NCI-H2196 (cell line): ENCODE data around the gene GGA1.
"Not testable (repeated sequence)": the region's sequence is repeated elsewhere in the genome, so short reads cannot be mapped to it uniquely, and the experiment has no call there.

Source experiments
- DNase-seq: peaks from one replicate; lab custom pipeline; 2025; ENCODE audit not compliant: unreplicated experiment; lab: John Stamatoyannopoulos, UW

Gene GGA1

DNA sequence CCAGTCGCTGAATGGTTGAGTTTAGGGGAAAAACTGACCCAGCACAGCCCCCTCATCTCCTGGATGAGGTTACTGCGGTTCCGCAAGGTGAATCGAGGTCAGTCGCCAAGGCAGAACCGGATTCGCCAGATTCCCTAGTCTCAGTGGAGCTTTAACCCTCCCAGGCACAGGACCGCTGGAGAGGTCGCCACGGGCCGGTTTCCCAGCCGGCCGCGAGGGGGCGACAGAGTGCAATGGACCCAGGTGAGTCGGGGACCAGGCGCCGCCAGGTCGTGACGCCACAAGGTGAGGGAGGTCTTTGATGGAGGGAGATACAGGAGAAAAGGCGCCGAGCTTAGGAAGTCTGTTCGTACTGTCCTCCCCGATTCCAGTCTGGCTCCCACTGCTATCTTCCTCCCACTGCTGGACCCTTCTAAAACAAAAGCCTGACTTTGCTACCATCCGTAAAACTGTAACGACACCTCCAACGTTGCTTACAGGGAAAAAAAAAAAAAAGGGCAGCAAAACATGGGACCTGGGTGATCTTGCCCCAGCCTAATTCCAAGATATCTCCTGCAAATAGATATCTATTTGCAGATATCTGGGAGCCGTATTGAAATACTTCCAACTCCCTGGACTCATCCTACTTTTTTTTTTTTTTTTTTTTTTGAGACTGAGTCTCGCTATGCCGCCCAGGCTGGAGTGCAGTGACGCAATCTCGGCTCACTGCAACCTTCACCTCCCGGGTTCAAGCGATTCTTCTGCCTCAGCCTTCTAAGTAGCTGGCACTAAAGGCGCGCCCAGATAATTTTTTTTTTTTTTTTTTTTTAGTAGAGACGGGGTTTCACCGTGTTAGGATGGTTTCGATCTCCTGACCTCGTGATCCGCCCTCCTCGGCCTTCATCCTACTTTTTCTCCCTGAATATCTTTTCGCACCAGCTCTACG lies 1.4 kb upstream of the GGA1 start:
- DNase-seq, result peak; percentile 81

DNA sequence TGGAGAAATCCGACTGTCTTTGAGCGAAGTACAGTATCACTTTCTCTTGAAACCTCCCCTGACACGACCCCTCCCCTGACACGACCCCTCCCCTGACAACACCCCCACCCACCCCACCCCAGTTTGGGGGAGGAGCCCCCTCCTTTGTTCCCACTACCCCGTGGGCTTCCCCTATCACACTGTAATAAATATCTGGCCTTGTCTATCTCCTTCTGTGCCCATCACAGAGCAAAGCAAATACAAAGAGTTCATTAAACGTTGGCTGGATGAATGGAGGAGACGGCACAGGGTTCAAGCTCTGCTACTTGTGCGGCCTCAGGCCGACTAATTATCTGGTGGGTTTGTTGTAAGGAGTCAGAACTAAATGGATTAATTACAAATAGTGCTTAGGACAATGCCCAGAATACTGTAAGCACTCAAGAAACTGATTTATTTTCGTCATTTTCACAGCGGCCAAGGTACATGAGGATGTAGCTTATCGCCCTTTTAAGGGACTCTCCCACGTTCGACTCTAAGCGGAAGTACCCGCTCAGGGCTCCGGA lies 628 bp upstream of the GGA1 start:
- no peak for DNase-seq

DNA sequence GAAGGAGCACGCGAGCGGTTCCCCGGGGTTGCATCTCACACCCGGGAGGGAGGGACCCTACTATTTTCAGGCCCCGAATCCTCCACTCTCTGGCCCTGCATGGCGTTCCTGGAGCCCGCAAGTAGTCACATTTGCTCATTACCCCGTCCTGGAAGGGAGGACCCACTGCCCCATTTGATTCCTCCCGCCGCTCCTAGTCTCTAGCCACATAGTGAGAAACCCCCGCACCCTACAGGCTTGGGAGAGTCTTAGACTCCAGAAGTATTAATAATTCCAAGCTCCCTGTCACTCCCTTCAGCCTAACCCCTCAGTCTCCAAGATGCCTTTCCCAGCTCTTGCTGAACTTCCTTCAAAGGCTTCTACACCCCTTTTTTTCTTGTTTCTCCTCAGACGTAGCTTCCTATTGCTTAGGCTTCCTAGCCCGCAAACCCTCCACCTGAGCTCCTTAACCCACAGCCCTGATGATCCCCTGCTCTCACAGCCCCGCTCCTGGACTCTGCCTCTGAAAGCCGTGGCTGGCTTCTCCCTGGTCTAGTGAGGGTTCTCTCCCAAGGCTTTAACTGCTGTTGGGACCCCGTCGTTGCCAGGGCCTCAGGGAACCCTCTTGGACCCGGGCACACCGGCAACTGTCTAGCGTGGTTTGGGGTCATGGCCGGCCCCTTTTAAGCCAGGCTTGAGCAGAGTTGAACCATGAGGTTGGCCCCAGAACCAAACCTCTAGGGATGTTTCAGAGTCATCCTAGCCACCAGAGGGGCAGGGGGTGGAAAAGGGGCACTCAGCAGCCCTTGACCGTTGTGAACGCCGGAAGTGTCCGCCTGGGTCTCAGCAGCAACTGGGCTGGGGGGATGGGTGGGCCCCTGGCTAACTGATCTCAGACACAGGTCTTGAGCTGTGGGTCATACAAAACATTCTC lies 862 bp downstream of the GGA1 start:
- no peak for DNase-seq

DNA sequence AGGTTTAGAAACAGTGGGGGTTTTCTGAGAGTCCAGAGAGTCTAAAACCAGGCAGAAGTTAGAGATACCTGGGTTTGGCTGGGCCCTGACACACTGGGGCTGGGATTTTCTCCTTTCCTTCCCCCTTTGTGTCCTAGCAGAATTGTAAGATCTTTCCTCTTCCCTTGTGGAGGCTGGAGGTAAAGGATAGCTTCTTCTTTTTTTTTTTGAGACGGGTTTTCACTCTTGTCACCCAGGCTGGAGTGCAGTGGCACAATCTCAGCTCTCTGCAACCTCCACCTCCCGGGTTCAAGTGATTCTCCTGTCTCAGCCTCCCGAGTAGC lies 1.5 kb downstream of the GGA1 start:
- DNase-seq, result not testable (repeated sequence)

DNA sequence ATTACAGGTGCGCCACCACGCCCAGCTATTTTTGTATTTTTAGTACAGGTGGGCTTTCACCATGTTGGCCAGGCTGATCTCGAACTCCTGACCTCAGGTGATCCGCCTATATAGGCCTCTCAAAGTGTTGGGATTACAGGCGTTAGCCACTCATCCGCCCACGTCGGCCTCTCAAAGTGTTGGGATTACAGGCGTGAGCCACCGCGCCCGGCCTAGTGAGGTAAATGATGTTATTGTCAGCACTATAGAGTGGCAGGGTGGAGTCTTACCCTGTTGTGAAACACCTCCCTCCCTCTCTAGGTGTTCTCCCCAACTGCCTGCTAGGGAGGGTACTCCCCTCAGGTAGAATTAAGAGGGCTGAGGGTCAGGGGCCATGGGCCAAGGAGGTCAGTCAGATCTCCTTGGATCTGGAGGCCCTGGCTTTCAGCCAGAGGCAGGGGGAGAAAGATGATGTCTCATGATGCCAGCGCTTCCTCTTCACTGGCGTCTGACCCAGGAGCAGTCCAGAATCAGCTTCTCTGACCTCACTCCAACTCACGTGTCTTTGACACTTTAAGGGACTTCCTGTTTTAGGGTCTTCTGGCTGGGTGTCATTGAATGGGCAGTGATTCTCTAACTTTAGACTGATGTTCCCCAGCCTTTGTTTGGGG lies 2.0 kb downstream of the GGA1 start:
- no peak for DNase-seq

DNA sequence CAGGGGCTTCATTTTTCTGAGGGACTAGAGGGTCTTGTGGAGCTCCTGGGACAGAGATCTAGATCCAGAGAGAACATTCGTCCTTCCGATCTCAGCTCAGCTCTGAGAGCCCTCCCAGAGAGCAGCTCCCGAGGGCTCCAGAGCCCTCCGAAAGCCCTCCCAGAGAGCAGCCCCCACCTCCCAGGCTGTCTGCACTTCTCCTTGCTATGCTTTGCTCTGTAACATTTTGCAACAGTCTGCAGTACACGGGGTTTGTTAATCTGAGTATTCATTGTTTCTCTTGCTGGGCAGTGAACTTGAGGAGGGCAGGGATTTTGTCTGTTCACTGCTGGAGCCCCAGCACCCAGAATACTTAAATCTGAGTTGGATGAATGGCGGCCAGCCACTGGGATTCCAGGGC lies 2.6 kb downstream of the GGA1 start:
- no peak for DNase-seq

DNA sequence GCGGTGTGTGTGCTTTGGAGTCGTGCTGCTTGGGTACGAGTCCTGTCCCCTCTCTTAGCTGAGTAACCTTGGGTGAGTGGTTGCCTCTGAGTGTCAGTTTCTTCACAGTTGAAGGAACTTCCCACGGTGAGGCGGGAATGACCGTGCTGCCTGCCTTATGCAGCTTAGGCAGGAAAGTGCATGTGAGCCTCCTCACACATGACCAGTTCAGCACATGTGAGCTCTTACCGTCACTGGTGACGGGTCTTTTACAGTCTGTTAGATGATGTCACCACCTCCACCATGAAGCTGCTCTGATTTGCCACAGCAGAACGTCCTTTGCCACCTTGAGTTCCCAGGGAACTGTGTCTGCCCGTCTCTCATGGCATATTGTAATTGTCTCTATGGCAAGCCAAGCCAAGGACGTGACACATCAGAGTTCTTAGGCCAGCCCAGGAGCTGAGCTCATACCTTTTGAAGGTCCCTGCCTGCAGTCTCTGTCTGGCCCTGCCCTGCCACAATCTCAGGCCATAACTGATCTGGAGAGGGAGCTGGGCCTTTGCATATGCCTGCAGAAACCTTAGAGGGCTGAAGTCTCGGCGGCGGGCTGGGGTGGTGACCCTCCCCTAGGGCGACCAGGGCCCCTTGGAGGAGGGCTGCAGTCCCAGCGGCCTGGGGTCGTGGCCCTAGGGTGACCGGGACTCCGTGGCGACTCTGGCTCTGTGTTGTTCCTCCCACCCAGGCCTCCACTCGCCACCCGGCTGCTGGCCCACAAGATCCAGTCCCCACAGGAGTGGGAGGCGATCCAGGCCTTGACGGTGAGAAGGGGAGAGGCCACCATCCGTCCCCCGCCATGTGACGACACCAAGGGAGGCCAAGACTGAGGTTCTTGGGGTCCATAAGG lies 7.8 kb downstream of the GGA1 start:
- DNase-seq, result no peak

DNA sequence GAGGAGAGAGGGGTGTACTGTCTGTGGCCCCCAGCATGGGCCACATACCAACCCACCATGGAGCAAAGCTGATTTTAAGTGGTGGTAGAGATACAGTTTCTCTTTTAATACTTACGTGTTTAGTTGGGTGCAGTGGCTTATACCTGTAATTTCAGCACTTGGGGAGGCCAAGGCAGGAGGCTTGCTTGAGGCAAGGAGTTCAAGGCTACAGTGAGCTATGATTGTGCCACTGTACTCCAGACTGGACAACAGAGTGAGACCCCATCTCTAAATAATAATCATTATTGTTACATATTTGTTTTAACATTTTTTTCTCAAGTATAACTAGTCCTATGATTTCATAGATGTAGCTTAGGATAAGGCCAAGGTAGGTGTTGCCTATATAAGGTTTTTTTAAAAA lies 8.8 kb downstream of the GGA1 start:
- DNase-seq, result no peak

DNA sequence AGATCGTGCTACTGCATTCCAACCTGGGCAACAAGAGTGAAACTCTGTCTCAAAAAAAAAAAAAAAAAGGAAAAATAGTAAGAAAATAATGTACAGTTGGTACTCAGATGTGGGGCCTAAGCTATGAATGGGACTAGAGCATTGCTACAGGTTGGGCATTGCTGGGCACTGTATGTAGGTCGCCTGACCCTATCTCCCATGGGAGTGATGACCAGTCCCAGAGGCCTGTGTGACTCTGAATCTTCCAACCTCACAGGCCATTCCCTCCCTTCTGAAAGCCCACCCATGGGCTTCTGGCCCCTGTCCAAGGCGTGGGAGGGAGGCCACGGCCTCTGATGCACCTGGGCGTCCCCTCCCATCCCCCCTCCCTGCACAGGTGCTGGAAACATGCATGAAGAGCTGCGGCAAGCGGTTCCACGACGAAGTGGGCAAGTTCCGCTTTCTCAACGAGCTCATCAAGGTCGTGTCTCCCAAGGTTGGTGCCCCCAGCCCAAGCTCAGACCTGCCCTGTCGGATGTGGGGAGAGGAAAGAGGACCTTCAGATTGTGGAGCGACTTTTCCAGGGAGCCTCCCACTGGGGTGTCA lies 9.5 kb downstream of the GGA1 start:
- DNase-seq, result no peak

DNA sequence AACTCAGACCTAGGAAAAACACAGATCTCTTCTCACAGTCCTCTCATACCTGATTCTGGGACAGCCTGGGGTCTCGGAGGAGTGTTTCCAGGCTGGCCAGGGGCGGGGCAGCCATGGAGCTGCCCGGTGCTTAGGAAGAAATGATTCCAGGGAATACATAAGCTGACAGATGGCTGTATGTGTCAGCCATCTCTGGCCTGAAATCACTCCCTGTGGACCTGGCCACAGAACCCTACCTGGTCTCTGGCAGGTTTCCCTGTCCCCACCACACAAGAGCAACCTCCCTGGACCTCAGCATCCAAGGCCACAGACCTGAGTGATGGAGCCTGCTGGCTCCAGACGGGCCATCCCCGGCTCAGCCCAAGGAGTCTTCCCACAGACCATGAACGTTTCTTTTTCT lies 10.0 kb downstream of the GGA1 start:
- DNase-seq, result no peak

DNA sequence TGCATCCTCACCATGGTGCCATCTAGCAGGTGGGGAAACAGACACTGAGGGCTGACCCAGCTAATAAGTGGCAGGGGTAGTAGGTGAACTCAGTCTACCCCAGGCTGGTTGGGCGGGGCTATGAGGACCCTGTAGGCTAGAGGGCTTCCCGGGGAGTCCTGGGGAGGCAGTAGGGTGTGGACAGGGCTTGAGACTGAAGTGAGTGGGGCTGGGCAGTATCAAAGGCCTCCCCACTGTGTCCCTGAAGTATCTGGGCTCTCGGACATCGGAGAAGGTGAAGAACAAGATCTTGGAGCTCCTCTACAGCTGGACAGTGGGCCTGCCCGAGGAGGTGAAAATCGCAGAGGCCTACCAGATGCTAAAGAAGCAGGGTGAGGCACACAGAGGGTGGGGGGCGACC lies 11.4 kb downstream of the GGA1 start:
- no peak for DNase-seq

DNA sequence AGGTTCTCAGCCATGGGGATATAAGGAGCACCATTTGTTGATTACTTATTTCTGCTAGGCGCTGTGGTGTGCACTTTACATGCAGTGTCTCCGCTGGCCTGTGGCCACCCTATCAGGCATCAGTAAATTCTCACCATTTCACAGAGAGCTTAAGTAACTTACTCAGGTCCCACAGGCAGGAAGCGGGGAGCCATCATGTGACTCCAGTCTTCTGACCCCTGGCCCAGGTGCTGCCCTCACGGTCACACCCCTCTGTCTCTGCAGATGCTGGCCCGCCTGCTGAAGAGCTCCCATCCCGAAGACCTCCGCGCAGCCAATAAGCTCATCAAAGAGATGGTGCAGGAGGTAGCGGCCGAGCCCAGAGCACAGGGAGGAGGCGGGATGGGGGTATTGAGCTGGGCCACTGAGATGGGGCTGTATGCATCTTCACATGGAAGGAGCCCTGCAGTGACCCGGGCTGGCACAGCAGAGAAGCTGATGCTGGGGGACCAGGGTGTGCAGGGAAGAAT lies 12.8 kb downstream of the GGA1 start:
- DNase-seq, result no peak

DNA sequence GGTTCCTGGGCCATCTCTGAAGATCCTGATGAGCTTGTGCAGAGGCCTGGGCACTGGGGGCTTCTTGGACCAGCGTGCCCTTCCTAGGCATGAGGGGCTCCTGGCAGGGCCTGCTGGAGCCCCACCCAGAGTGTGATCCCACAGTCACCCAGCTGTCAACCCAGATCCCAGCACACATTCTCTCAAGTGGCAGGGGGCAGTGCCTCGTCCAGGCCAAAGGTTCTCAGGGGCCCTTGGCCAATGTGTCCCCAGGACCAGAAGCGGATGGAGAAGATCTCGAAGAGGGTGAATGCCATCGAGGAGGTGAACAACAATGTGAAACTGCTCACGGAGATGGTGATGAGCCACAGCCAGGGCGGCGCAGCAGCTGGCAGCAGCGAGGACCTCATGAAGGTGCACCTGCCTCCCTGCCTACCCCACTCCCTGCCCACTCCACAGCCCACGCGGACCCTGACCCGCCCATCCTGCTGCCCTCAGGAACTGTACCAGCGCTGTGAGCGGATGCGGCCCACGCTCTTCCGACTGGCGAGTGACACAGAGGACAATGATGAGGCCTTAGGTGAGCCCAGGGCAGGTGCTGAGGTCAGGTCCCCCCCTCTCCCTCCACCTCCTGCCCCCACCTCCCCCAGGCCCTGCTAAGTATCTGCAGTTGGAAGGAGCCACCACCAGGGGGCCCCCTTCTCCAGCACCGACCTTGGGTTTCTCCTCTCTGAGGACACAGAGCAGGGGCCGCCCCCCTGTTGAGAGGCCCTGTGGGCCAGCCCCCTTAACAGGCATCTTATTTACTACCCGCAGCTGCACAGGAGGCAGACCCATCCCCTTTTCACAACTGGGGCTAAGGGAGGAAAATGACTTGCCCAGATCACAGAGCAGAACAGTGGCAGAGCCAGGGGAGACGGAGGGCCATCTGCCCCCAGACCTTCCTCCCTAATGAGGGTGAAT lies 14.7 kb downstream of the GGA1 start:
- DNase-seq, result peak; percentile 43

DNA sequence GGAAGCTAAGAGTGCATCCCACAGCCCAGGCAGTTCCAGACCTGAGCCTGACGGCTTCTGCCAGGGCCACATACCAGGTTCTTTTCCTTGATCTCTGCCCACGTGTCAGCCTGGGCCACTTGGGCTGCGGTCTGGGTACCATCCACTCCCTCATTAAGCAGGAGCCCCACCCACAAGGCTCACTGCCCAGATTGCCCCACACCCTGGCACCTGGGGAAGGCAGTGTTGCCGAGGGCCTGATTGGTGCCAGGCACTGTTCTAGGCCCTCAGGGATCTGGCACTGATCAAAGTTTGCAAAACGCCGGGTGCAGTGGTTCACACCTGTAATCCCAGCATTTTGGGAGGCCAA lies 15.4 kb downstream of the GGA1 start:
- no peak for DNase-seq

DNA sequence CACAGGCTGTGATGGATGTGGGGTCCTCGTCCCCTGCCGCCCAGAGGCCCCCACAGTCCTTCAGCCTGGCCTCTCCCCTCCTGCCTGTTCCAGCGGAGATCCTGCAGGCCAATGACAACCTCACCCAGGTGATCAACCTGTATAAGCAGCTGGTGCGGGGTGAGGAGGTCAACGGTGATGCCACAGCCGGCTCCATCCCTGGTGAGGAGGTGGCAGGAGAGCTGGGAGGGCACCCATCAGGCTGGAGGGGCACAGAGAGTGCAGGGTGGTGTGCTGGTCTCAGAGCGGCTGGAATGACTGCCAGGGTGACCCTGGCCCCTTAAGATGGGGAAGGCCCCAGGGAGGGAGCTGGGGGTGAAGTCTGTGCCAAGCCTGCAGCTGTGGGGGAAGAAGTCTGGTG lies 16.2 kb downstream of the GGA1 start:
- no peak for DNase-seq

DNA sequence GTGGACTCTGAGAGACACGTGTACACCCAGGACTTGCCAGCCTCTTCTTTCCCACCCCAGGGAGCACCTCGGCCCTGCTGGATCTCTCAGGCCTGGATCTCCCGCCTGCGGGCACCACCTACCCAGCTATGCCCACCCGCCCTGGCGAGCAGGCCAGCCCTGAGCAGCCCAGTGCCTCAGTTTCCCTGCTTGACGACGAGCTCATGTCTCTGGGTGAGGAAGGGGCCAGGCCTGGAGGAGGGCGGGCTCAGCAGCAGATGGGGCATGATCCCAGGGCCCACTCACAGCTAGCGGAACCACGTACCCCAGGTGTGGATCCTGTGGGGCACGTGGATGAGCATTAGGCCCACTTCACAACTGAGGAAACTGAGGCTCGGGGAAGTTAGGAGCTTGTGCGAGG lies 17.1 kb downstream of the GGA1 start:
- DNase-seq, result no peak

DNA sequence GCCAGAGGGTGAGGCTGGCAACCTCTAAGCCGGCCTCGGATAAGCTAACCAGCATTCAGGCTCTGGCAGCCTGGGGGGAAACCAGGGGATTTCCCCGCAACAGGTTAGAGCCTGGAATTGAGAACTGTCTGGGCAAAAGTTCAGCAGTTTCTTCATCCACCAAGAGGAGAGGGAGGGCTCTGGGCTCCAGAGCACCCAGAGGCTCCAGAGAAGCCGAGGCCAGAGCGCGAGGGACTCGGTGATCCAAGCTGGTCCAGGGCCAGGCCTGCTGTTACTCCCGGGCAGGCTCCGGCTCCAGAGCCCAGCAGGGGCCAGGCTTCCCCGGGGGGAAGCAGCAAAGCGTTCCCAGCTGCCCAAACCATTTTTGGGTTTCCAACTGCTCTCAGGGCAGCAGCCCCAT lies 17.5 kb downstream of the GGA1 start:
- DNase-seq, result no peak

DNA sequence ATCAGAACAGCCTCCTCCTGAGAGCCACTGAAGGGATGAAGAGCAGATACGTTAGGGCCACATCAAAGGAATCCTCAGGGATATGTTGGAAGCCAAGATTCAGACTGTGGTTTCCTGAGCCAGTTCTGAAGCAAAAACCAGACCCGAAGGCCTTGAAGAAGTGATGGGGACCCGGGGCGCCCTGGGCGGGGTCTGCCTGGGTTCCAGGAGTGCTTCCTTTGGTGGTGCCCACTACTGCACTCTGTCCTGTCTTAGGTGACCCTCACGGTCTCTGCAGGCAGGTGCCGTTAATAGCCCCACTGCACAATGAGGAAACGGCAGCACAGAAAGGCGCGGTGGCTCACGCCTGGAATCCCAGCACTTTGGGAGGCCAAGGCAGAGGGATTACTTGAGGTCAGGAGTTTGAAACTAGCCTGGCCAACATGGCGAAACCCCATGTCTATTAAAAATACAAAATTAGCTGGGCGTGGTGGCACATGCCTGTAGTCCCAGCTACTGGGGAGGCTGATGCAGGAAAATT lies 18.0 kb downstream of the GGA1 start:
- DNase-seq, result no peak

DNA sequence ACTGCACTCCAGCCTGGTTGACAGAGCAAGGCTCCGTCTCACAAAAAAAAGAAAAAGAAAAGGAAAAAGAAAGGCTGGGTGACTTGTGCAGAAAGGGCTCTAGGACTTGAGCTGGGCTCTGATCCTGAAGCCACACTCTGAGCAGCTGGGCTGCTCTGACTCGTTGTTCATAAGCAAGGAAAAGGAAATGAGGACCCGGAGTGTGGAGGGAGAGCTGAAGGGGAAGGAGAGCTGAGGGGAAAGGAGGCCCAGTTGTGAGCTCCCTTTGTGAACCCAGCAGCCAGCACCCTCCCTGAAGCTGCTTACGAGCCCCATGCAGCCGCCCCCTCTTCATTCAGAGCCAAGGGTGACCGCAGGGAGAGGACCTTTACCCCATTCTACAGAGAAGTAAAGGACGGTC lies 18.5 kb downstream of the GGA1 start:
- no peak for DNase-seq
